ENCODE data around the gene PRPF39.
A peak's percentile ranks its signal among the peaks of the same experiment; 100 is the strongest.

The PRPF39 gene, protein sequence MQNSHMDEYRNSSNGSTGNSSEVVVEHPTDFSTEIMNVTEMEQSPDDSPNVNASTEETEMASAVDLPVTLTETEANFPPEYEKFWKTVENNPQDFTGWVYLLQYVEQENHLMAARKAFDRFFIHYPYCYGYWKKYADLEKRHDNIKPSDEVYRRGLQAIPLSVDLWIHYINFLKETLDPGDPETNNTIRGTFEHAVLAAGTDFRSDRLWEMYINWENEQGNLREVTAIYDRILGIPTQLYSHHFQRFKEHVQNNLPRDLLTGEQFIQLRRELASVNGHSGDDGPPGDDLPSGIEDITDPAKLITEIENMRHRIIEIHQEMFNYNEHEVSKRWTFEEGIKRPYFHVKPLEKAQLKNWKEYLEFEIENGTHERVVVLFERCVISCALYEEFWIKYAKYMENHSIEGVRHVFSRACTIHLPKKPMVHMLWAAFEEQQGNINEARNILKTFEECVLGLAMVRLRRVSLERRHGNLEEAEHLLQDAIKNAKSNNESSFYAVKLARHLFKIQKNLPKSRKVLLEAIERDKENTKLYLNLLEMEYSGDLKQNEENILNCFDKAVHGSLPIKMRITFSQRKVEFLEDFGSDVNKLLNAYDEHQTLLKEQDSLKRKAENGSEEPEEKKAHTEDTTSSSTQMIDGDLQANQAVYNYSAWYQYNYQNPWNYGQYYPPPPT

DNA sequence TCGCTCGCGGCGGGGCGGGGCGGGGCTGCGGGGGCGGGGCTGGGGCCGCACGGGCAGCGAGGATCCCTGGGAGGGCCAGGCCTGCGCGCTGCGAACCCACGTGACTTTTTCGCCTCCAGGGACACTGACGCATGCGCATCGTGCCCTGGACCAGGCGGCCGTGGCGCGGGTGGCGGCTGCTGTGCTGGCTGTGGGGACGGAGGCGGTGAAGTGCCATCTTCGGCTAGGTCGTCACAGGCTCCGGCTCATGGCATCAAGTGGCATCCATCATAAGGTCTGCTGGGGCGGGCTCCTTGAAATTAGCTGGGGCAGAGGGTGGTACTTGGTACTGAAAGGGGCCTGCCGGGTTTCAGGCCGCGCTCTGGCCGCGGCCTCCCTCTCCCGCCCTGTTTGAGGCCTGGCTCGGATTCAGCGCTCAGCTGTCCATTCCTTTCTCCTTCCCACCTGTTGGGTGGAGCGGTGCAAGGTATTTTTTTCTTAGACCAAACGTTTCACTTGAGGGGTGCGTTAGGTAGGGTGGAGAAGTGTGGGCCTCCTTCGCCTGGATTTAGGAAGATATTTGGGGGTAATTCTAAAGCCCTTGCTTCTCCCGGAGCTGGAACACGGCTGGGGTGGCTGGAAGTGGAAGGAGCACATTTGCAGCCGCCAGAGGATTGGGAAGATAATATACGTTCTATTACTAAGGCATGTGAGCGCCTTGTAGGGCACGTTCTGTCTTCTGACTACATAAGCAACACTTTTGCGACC, at the start of gene PRPF39:
PRPF39 (plus strand) TSS at position 141 of the 747 bp plus-strand sequence. CDS start 11,124 bp downstream, outside the sequence.
- no peaks in the 10 kb centered on the region for H3K9me3 ChIP-seq (ENCODE audit: insufficient read depth, low read depth, low read length)
- peak within 1 kb of the TSS; percentile 86 for H3K4me3 ChIP-seq (ENCODE audit: low read length)
- H3K36me3 ChIP-seq (ENCODE audit: insufficient read depth, low read depth, low read length): 0 out of 2 replicates have a peak, but pooled peaks cover 6% of the 10 kb centered on the region
- no peaks in the 10 kb centered on the region for H3K27me3 ChIP-seq (ENCODE audit: insufficient read depth, low read length)
- H3K4me1 ChIP-seq (ENCODE audit: insufficient read depth, low read length): peaks cover 12% of the 10 kb centered on the region; the same call in 1 of the 2 replicates
- peak within 1 kb of the TSS; percentile 72 for H3K27ac ChIP-seq (ENCODE audit: low read length)
- H3K9ac ChIP-seq (ENCODE audit: low read depth, low read length): peak within 1 kb of the TSS; percentile 93

DNA sequence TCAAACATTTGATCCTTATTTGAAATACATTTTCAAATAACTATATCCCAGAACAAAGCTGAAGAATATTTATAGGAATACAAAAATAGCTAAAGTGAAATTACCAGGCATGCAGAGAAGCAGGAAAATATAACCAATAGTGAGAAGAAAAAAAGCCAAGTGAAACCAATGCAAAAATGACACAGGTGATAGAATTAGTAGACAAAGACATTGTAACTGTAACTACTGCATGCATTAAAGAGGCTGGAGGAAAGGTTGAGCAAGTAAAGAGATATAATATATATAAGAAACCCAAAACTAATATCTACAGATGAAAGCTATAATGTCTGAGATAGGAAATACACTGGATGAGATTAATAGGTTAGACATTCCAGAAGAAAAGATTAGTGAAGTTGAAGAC, 49.2 kb upstream of the PRPF39 start:
- peaks cover 18% of the 10 kb centered on the region for H3K9me3 ChIP-seq (ENCODE audit: insufficient read depth, low read depth, low read length)
- H3K27me3 ChIP-seq (ENCODE audit: insufficient read depth, low read length): no peaks in the 10 kb centered on the region
- no peaks in the 10 kb centered on the region for H3K4me1 ChIP-seq (ENCODE audit: insufficient read depth, low read length)
- peaks cover 43% of the 10 kb centered on the region; the same call in 1 of the 2 replicates for H3K36me3 ChIP-seq (ENCODE audit: insufficient read depth, low read depth, low read length)
- no peak overlapping the region for H3K27ac ChIP-seq (ENCODE audit: low read length)
- H3K9ac ChIP-seq (ENCODE audit: low read depth, low read length): no peak overlapping the region
- no peak overlapping the region for H3K4me3 ChIP-seq (ENCODE audit: low read length)

DNA sequence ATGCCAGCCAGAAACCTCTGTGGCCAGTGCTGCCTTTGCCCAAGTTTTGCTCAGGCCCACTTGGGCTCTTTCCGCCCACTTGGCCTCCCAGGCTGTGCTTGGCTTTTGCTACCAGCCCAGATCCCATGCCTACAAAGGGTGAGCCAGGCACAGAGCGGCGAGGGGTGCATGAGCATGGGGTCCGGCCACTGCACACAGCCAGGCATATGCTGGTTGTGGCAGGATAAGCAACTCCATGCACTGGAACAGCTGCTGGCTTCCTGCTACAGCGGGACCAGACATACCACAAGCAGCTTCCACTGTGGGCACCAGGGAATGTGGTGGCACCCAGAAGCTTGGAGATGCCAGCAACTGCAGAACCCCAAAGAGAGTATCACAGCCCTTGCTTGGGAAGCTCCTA, 45.7 kb upstream of the PRPF39 start:
- Histone ChIP-seq H3K36me3 (ENCODE audit: insufficient read depth, low read depth, low read length) (peaks cover 26% of the 10 kb centered on the region; the same call in 1 of the 2 replicates), H3K4me3 (ENCODE audit: low read length) (no peak overlapping the region), H3K9me3 (ENCODE audit: insufficient read depth, low read depth, low read length) (peaks cover 18% of the 10 kb centered on the region), H3K27ac (ENCODE audit: low read length) (no peak overlapping the region), H3K27me3 (ENCODE audit: insufficient read depth, low read length) (no peaks in the 10 kb centered on the region), H3K4me1 (ENCODE audit: insufficient read depth, low read length) (no peaks in the 10 kb centered on the region), H3K9ac (ENCODE audit: low read depth, low read length) (no peak overlapping the region)

DNA sequence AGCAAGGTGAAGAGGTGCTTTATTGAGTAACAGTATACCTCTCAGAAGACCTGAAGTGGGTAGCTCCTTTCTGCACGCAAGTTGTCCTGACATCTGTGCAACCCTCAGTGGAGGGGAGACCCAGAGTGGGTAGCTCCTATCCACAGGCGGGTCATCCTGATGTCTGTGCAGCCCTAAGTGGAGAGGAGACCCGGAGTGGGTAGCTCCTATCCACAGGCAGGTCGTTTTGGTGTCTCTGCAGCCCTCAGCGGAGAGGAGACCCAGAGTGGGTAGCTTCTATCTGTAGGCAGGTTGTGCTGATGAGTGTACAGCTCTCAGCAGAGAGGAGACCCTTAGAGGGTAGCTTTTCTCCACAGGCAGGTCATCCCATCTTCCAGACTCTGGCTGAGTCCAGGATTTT, 45.1 kb upstream of the PRPF39 start:
- Histone ChIP-seq H3K27me3 (ENCODE audit: insufficient read depth, low read length) (no peaks in the 10 kb centered on the region), H3K27ac (ENCODE audit: low read length) (no peak overlapping the region), H3K4me1 (ENCODE audit: insufficient read depth, low read length) (no peaks in the 10 kb centered on the region), H3K9me3 (ENCODE audit: insufficient read depth, low read depth, low read length) (peaks cover 18% of the 10 kb centered on the region), H3K9ac (ENCODE audit: low read depth, low read length) (no peak overlapping the region), H3K4me3 (ENCODE audit: low read length) (no peak overlapping the region), H3K36me3 (ENCODE audit: insufficient read depth, low read depth, low read length) (peaks cover 31% of the 10 kb centered on the region; the same call in 1 of the 2 replicates)

DNA sequence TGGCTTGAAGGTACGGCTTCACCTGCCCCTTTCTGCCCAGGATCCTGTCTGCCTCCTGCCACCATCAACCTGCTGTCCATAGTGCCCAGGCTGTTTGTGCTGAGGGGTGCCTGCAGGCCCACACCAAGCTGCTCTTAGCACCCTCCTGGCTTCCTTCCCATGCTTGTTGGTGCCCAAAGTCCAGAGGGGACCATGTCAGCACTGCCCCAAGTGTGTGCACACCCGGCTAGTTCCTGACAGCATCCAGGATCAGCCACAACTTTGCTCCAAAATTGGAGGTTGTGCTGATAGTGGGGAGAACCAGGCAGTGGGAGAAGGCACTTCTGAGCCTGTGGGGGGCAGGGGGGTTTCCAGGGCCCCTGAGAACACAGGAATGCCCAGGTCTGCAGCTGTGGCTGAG, 44.5 kb upstream of the PRPF39 start:
- H3K27me3 ChIP-seq (ENCODE audit: insufficient read depth, low read length): no peaks in the 10 kb centered on the region
- peaks cover 32% of the 10 kb centered on the region; the same call in 1 of the 2 replicates for H3K36me3 ChIP-seq (ENCODE audit: insufficient read depth, low read depth, low read length)
- H3K4me3 ChIP-seq (ENCODE audit: low read length): no peak overlapping the region
- H3K27ac ChIP-seq (ENCODE audit: low read length): no peak overlapping the region
- no peaks in the 10 kb centered on the region for H3K4me1 ChIP-seq (ENCODE audit: insufficient read depth, low read length)
- H3K9ac ChIP-seq (ENCODE audit: low read depth, low read length): no peak overlapping the region
- H3K9me3 ChIP-seq (ENCODE audit: insufficient read depth, low read depth, low read length): peaks cover 18% of the 10 kb centered on the region

DNA sequence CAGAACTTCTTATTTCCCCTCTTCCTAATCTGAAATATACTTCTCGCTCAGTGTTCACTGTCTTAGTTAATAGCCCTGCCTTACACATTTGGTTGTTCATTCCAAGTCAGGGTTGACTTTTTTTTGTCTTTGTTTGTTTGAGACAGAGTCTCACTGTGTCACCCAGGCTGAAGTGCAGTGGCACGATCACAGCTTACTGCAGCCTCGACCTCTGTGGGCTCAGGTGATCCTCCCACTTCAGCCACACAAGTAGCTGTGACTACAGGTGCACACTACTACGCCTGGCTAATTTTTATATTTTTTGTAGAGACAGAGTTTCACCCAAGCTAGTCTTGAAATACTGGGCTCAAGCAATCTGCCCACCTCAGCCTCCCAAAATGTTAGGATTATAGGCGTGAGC, 42.3 kb upstream of the PRPF39 start:
- Histone ChIP-seq H3K36me3 (ENCODE audit: insufficient read depth, low read depth, low read length) (peaks cover 40% of the 10 kb centered on the region; the same call in 1 of the 2 replicates), H3K4me3 (ENCODE audit: low read length) (no peak overlapping the region)

DNA sequence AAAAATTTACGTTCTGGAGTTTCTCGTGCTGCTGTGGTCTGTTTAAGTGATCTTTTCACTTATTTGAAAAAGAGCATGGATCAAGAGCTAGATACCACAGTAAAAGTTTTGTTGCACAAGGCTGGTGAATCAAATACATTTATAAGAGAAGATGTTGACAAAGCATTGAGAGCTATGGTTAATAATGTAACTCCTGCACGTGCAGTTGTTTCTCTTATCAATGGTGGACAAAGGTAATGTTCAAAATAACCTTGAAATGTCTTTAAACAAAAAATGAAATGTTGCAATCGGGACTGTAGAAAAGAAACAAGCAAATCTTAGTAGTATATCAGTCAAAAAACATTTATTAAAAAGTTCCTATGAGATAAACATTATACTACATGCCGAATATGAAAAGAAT, 39.3 kb upstream of the PRPF39 start:
- H3K4me1 ChIP-seq (ENCODE audit: insufficient read depth, low read length): no peaks in the 10 kb centered on the region
- H3K27ac ChIP-seq (ENCODE audit: low read length): no peak overlapping the region
- H3K36me3 ChIP-seq (ENCODE audit: insufficient read depth, low read depth, low read length): peaks cover 17% of the 10 kb centered on the region; the same call in 1 of the 2 replicates
- no peaks in the 10 kb centered on the region for H3K27me3 ChIP-seq (ENCODE audit: insufficient read depth, low read length)
- no peak overlapping the region for H3K4me3 ChIP-seq (ENCODE audit: low read length)
- H3K9me3 ChIP-seq (ENCODE audit: insufficient read depth, low read depth, low read length): no peaks in the 10 kb centered on the region
- no peak overlapping the region for H3K9ac ChIP-seq (ENCODE audit: low read depth, low read length)

More for the DNA sequence above, 42.3 kb upstream of the PRPF39 start:
- Histone ChIP-seq H3K9ac (ENCODE audit: low read depth, low read length) (no peak overlapping the region), H3K27me3 (ENCODE audit: insufficient read depth, low read length) (no peaks in the 10 kb centered on the region), H3K9me3 (ENCODE audit: insufficient read depth, low read depth, low read length) (peaks cover 18% of the 10 kb centered on the region), H3K27ac (ENCODE audit: low read length) (no peak overlapping the region), H3K4me1 (ENCODE audit: insufficient read depth, low read length) (no peaks in the 10 kb centered on the region)

DNA sequence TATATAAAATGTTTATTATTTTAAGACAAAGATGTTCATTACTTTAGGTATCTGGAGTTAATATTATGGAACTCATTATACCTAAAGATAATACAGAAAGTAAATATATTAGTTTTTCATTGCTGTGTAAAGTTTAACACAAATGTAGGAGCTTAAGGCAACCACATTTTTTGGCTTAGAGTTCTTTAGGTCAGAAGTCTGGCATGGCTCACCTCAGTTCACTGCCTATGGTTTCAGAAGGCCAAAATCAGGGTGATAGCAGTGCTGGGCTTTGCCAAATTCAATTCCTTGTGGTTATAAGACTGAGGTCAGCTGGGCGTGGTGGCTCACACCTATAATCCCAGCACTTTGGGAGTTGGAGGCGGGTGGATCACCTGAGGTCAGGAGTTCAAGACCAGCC, 35.5 kb upstream of the PRPF39 start:
- H3K4me3 ChIP-seq (ENCODE audit: low read length): no peak overlapping the region
- no peak overlapping the region for H3K27ac ChIP-seq (ENCODE audit: low read length)
- H3K4me1 ChIP-seq (ENCODE audit: insufficient read depth, low read length): no peaks in the 10 kb centered on the region
- H3K36me3 ChIP-seq (ENCODE audit: insufficient read depth, low read depth, low read length): peaks cover 26% of the 10 kb centered on the region
- H3K9ac ChIP-seq (ENCODE audit: low read depth, low read length): no peak overlapping the region
- H3K27me3 ChIP-seq (ENCODE audit: insufficient read depth, low read length): no peaks in the 10 kb centered on the region
- H3K9me3 ChIP-seq (ENCODE audit: insufficient read depth, low read depth, low read length): no peaks in the 10 kb centered on the region

DNA sequence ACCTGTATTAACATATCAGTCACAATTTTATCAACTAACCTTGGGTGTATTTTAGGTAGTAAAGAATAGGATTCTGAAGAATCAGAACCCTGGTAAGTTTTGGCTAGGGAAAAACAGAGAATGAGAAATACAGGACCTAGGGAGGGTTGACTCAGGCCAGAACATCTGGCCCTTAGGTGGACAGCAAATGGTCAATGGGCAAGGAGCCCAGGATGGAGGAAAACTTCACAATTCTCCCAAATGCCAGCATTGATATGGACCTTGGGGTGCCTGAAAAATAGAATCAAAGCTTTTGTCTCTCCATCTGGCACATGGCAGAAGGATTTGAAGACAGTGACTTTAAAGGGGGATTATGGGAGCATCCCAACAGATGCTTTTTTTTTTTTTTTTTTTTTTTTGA, 32.7 kb upstream of the PRPF39 start:
- no peak overlapping the region for H3K4me3 ChIP-seq (ENCODE audit: low read length)
- H3K27me3 ChIP-seq (ENCODE audit: insufficient read depth, low read length): no peaks in the 10 kb centered on the region
- peaks cover 27% of the 10 kb centered on the region for H3K36me3 ChIP-seq (ENCODE audit: insufficient read depth, low read depth, low read length)
- no peak overlapping the region for H3K27ac ChIP-seq (ENCODE audit: low read length)
- no peak overlapping the region for H3K9ac ChIP-seq (ENCODE audit: low read depth, low read length)
- no peaks in the 10 kb centered on the region for H3K9me3 ChIP-seq (ENCODE audit: insufficient read depth, low read depth, low read length)
- H3K4me1 ChIP-seq (ENCODE audit: insufficient read depth, low read length): no peaks in the 10 kb centered on the region

DNA sequence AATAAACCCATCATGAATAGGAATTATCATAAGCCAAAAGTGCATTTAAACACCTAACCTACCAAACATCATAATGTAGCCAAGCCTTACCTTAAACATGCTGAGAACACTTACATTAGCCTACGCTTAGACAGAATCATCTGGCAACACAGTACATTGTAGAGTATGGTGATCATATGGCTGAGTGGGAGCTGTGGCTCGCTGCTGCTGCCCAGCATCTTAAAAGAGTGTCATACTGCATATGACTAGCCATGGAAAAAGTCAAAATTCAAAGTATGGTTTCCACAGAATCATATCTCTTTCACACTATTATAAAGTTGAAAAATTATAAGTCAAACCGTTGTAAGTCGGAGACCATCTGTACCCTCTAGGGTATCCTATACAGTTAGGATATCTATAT, 32.0 kb upstream of the PRPF39 start:
- no peak overlapping the region for H3K27ac ChIP-seq (ENCODE audit: low read length)
- H3K36me3 ChIP-seq (ENCODE audit: insufficient read depth, low read depth, low read length): peaks cover 23% of the 10 kb centered on the region
- H3K9me3 ChIP-seq (ENCODE audit: insufficient read depth, low read depth, low read length): no peaks in the 10 kb centered on the region
- H3K4me3 ChIP-seq (ENCODE audit: low read length): no peak overlapping the region
- H3K27me3 ChIP-seq (ENCODE audit: insufficient read depth, low read length): no peaks in the 10 kb centered on the region
- no peaks in the 10 kb centered on the region for H3K4me1 ChIP-seq (ENCODE audit: insufficient read depth, low read length)
- H3K9ac ChIP-seq (ENCODE audit: low read depth, low read length): no peak overlapping the region

DNA sequence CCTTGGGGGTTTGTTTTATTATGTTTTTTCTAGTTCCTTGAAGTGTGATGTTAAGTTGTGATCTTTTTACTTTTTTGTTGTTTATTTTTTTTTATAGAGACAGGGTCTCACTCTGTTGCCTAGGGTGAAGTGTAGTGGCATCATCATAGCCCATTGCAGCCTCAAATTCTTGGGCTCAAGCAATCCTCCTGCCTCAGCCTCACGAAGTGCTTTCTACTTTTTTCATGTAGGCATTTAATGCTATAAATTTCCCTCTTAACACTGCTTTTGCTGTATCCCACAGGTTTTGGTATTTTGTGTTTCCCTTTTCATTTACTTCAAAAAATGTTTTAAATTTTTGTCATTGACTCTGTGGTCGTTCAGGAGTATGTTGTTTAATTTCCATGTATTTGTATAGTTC, 26.6 kb upstream of the PRPF39 start:
- H3K27ac ChIP-seq (ENCODE audit: low read length): no peak overlapping the region
- H3K36me3 ChIP-seq (ENCODE audit: insufficient read depth, low read depth, low read length): peaks cover 17% of the 10 kb centered on the region
- no peak overlapping the region for H3K9ac ChIP-seq (ENCODE audit: low read depth, low read length)
- no peaks in the 10 kb centered on the region for H3K4me1 ChIP-seq (ENCODE audit: insufficient read depth, low read length)
- H3K27me3 ChIP-seq (ENCODE audit: insufficient read depth, low read length): no peaks in the 10 kb centered on the region
- no peaks in the 10 kb centered on the region for H3K9me3 ChIP-seq (ENCODE audit: insufficient read depth, low read depth, low read length)
- no peak overlapping the region for H3K4me3 ChIP-seq (ENCODE audit: low read length)
